Measurements from ENCODE around the gene MEIS2.

Gene MEIS2

GRCh38 chr15:36958606-36959005 lies 141.7 kb downstream of the MEIS2 start:
- no peak for DNase-seq

GRCh38 chr15:36954486-36954885 lies 145.9 kb downstream of the MEIS2 start:
- DNase-seq, result no peak

GRCh38 chr15:36953346-36953745 lies 147.0 kb downstream of the MEIS2 start:
- no peak for DNase-seq

- no peak for DNase-seq
These were observed 148.6 kb downstream of the MEIS2 start for GRCh38 chr15:36951731-36952247.

GRCh38 chr15:36950371-36950770 lies 150.0 kb downstream of the MEIS2 start:
- DNase-seq, result no peak

- no peak for DNase-seq
These were observed 151.4 kb downstream of the MEIS2 start for GRCh38 chr15:36948982-36949381.

GRCh38 chr15:36947035-36947719 lies 153.2 kb downstream of the MEIS2 start:
- no peak for DNase-seq

GRCh38 chr15:36944442-36944841 lies 155.9 kb downstream of the MEIS2 start:
- DNase-seq, result no peak

- DNase-seq, result no peak
These were observed 156.6 kb downstream of the MEIS2 start for GRCh38 chr15:36943508-36944361.

- no peak for DNase-seq
These were observed 158.0 kb downstream of the MEIS2 start for GRCh38 chr15:36942248-36942827.

GRCh38 chr15:36941798-36942197 lies 158.6 kb downstream of the MEIS2 start:
- no peak for DNase-seq

GRCh38 chr15:36940636-36941260 lies 159.6 kb downstream of the MEIS2 start:
- DNase-seq, result no peak

GRCh38 chr15:36940219-36940618 lies 160.1 kb downstream of the MEIS2 start:
- no peak for DNase-seq

- no peak for DNase-seq
These were observed 161.6 kb downstream of the MEIS2 start for GRCh38 chr15:36938764-36939163.

GRCh38 chr15:36938131-36938530 lies 162.2 kb downstream of the MEIS2 start:
- no peak for DNase-seq

- DNase-seq, result no peak
These were observed 163.7 kb downstream of the MEIS2 start for GRCh38 chr15:36936613-36937012.

GRCh38 chr15:36933255-36933990 lies 166.9 kb downstream of the MEIS2 start:
- DNase-seq, result no peak

GRCh38 chr15:36932070-36932469 lies 168.3 kb downstream of the MEIS2 start:
- DNase-seq, result no peak

- DNase-seq, result no peak
These were observed 168.9 kb downstream of the MEIS2 start for GRCh38 chr15:36931434-36931833.

- DNase-seq, result no peak
These were observed 173.9 kb downstream of the MEIS2 start for GRCh38 chr15:36926427-36926825.

GRCh38 chr15:36925653-36926426 lies 174.5 kb downstream of the MEIS2 start:
- no peak for DNase-seq

- no peak for DNase-seq
These were observed 175.3 kb downstream of the MEIS2 start for GRCh38 chr15:36925049-36925448.
